CD4-positive, alpha-beta T cell (primary cell): ENCODE results near the gene GJE1. TPM values are rescaled to one million over a fixed set of nuclear protein-coding genes. Genes with fewer than 3 reads are reported as not detected.
"Not testable (repeated sequence)": the region's sequence is repeated elsewhere in the genome, so short reads cannot be mapped to it uniquely, and the experiment has no call there.

Experiments
- ATAC-seq: fragments of 200-7000 bp; cut with Tn5 transposase; one replicate; pipeline ENCODE4 v1.10.0; 2022; ENCODE audit warnings: mild to moderate bottlenecking; ENCODE audit not compliant: poor library complexity
- CTCF ChIA-PET: fragments of 350-600 bp; sonication (Branson Sonifier 250); formaldehyde crosslinking; loops from one replicate; lab custom pipeline; 2021; ENCODE audit warnings: antibody characterized with exemption, inconsistent platforms; lab: Charles Lee
- POLR2A ChIA-PET: fragments of 350-600 bp; sonication (Branson Sonifier 250); formaldehyde crosslinking; loops from one replicate; lab custom pipeline; 2021; ENCODE audit warnings: antibody characterized with exemption, inconsistent platforms; lab: Charles Lee
- DNase-seq, 14 experiments: peaks; one replicate each; pipeline ENCODE4 v3.0.0-alpha.2; 2013 to 2020; ENCODE audit warnings: mixed read lengths in 2 of 14
- H3K27ac ChIP-seq, 2 donors: one replicate each; pipeline versions ENCODE4 v1.5.1 to v1.7.0; 2013; ENCODE audit warnings: low read length in 2 of 2, low read depth in 1 of 2, mild to moderate bottlenecking in 1 of 2
- H3K27me3 ChIP-seq, 2 experiments: 1 replicate in 1 of 2; 2 replicates in 1 of 2; pipeline versions ENCODE4 v1.6.1 to v1.7.0; 2013; ENCODE audit warnings: low read length in 2 of 2, control low read depth in 1 of 2, mild to moderate bottlenecking in 1 of 2, moderate library complexity in 1 of 2; ENCODE audit not compliant: insufficient read depth in 2 of 2, control insufficient read depth in 1 of 2
- H3K36me3 ChIP-seq: one replicate; pipeline ENCODE4 v1.6.1; 2013; ENCODE audit warnings: low read length, control low read depth; ENCODE audit not compliant: insufficient read depth
- H3K4me1 ChIP-seq: one replicate; pipeline ENCODE4 v1.6.1; 2013; ENCODE audit warnings: low read length, control low read depth; ENCODE audit not compliant: insufficient read depth
- H3K4me3 ChIP-seq: one replicate; pipeline ENCODE4 v1.5.1; 2013; ENCODE audit warnings: mild to moderate bottlenecking, low read length, moderate library complexity
- H3K9me3 ChIP-seq, 2 experiments: 1 replicate in 1 of 2; 2 replicates in 1 of 2; pipeline versions ENCODE4 v1.6.1 to v1.7.0; 2013; ENCODE audit warnings: low read length in 2 of 2, mild to moderate bottlenecking in 2 of 2, control low read depth in 1 of 2, moderate library complexity in 1 of 2; ENCODE audit not compliant: control insufficient read depth in 1 of 2, insufficient read depth in 1 of 2
- H3K27ac Mint-ChIP-seq: one replicate; pipeline ENCODE4 v1.8.0; 2020; ENCODE audit warnings: mixed read lengths
- H3K27me3 Mint-ChIP-seq: one replicate; pipeline ENCODE4 v1.8.0; 2021; ENCODE audit warnings: mixed read lengths
- H3K36me3 Mint-ChIP-seq: one replicate; pipeline ENCODE4 v1.8.0; 2021; ENCODE audit warnings: low read depth, mixed read lengths
- H3K4me1 Mint-ChIP-seq: one replicate; pipeline ENCODE4 v1.8.0; 2021; ENCODE audit warnings: low read depth, mixed read lengths
- H3K4me3 Mint-ChIP-seq: one replicate; pipeline ENCODE4 v1.8.0; 2020; ENCODE audit warnings: mild to moderate bottlenecking, mixed read lengths
- H3K9me3 Mint-ChIP-seq: one replicate; pipeline ENCODE4 v1.8.0; 2020; ENCODE audit warnings: mixed read lengths
- intact Hi-C, 2 experiments: fragments of 100-400 bp; cut with DNase I in 1 of 2; cut with micrococcal nuclease in 1 of 2; formaldehyde crosslinking; loops; one replicate each; pipeline versions ENCODE4 v1.15.1 to v1.9.0; 2023 to 2025; cut with DNase I, micrococcal nuclease
- polyA plus RNA-seq, 2 donors: library from polyadenylated mRNA; unstranded; fragments of 120-200 nt; gene quantifications; one replicate each; pipeline ENCODE4 v1.2.1, GENCODE V29; 2013
- total RNA-seq, 174 experiments: library from RNA in 2 of 174; stranded (reverse) in 2 of 174; gene quantifications; one replicate each; pipeline ENCODE4 v1.2.3 and lab custom pipeline; 2021 to 2026
- TF ChIP-seq, protein P1 (sequence below): fragments of 200-600 bp; IDR thresholded peaks from one replicate; pipeline ENCODE4 v1.8.0; 2022; ENCODE audit warnings: antibody characterized with exemption, mild to moderate bottlenecking

Gene GJE1, protein sequence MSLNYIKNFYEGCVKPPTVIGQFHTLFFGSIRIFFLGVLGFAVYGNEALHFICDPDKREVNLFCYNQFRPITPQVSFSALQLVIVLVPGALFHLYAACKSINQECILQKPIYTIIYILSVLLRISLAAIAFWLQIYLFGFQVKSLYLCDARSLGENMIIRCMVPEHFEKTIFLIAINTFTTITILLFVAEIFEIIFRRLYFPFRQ
- total RNA-seq (not detected), total RNA-seq (lab: John Stamatoyannopoulos, UW) (0 to 0.15 (median 0) reads per million in 172 experiments)
- not detected for polyA plus RNA-seq (2013, experiment 1 of 2)
- polyA plus RNA-seq (2013, experiment 2 of 2), result not detected

DNA sequence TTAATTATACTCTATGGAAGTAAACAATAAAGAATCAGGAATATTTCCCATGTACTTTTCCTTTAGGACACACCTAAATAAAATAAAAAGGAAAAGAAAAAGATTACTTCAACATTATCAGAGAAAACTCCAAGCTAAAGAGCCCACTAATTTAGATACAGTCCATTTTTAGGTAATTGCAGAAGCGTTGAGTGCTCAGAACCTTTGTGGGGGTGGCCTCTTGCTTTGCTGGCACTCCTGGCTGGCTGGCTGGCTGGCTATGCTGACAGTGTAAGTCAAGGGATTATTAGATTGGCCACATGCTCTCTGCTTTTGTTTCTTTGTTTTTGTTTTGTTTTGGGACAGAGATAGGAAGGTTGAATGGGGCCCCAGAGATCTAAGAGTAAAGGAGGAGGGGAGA lies at the start of gene GJE1:
Gene GJE1 (plus strand): TSS at position 301 of the 400 bp plus-strand sequence. CDS start 234 bp downstream, outside the sequence.
- DNase-seq (no peak), ATAC-seq (no peak)
- Mint-ChIP-seq H3K4me3 (no peak within 1 kb of the TSS), H3K27ac (no peak within 1 kb of the TSS), H3K4me1 (no peaks in the 10 kb centered on the region), H3K9me3 (no peaks in the 10 kb centered on the region), H3K36me3 (no peaks in the 10 kb centered on the region), H3K27me3 (peaks cover 33% of the 10 kb centered on the region)
- ChIA-PET POLR2A (no interaction called here), CTCF (no interaction called here)
- no peaks in the 10 kb centered on the region for H3K36me3 ChIP-seq
- intact Hi-C loops, result no loop called here
- H3K27ac ChIP-seq, result no peak within 1 kb of the TSS
- H3K9me3 ChIP-seq, result no peaks in the 10 kb centered on the region
- TF ChIP-seq, protein P1, sequence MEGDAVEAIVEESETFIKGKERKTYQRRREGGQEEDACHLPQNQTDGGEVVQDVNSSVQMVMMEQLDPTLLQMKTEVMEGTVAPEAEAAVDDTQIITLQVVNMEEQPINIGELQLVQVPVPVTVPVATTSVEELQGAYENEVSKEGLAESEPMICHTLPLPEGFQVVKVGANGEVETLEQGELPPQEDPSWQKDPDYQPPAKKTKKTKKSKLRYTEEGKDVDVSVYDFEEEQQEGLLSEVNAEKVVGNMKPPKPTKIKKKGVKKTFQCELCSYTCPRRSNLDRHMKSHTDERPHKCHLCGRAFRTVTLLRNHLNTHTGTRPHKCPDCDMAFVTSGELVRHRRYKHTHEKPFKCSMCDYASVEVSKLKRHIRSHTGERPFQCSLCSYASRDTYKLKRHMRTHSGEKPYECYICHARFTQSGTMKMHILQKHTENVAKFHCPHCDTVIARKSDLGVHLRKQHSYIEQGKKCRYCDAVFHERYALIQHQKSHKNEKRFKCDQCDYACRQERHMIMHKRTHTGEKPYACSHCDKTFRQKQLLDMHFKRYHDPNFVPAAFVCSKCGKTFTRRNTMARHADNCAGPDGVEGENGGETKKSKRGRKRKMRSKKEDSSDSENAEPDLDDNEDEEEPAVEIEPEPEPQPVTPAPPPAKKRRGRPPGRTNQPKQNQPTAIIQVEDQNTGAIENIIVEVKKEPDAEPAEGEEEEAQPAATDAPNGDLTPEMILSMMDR, result no peak
- no peaks in the 10 kb centered on the region for H3K4me1 ChIP-seq
- no peak within 1 kb of the TSS for H3K4me3 ChIP-seq
- peaks cover 4 to 8% of the 10 kb centered on the region in 2 experiments for H3K27me3 ChIP-seq

DNA sequence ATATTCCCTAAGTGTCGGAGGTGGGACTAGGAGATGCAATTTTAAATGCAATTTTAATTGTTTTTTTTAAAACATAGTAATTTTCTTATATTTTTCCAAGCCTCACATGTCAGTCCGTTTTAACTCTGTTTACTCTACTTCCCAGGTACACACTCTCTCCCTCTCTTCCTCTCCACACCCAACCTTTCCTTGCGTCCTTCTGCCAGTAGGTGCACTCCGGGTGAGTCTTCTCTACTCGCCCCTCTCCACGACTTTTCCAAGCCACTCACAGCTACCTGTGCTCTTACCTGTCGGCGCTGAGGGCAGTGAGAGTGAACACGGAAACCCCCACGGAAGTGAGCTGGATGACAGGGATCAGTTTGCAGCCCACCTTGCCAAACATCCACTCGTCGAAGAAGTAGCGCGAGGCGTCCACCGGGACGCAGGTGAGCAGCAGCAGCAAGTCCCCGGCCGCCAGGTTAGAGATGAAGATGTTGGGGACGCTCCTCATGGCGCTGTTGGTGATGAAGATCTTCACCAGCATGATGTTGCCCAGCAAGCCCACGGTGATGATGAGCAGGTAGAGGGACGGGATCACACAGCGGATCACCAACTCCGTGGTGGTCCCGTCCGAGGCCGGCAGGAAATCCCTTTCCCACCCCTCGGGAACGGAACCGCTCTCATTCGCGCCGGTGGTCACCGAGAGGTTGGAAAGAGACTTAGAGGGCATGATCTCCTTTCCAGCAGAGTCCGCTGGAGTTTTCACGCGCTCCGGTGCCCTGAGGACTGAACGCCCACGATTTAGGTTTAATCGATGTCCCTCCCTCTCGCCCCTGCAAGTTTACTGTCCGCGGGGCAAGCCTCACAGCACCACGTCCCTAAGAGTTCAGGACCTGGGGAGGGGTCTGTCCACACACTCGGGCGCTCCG lies 44.5 kb upstream of the GJE1 start:
- H3K36me3 Mint-ChIP-seq, result no peaks in the 10 kb centered on the region
- no peak overlapping the region for H3K4me3 Mint-ChIP-seq
- ChIA-PET POLR2A (no interaction called here), CTCF (no interaction called here)
- peaks cover 56% of the 10 kb centered on the region for H3K27me3 Mint-ChIP-seq
- Histone ChIP-seq H3K4me3 (no peak overlapping the region), H3K27me3 (peaks cover 13 to 36% of the 10 kb centered on the region in 2 experiments), H3K36me3 (no peaks in the 10 kb centered on the region), H3K9me3 (peaks cover 0 to 11% of the 10 kb centered on the region in 2 experiments), H3K27ac (no peak overlapping the region), H3K4me1 (peaks cover 9% of the 10 kb centered on the region)
- intact Hi-C loops, result no loop called here
- no peak for ATAC-seq
- no peaks in the 10 kb centered on the region for H3K4me1 Mint-ChIP-seq
- no peaks in the 10 kb centered on the region for H3K9me3 Mint-ChIP-seq
- H3K27ac Mint-ChIP-seq, result no peak overlapping the region
- TF ChIP-seq, protein P1, result no peak
- no peak for DNase-seq

DNA sequence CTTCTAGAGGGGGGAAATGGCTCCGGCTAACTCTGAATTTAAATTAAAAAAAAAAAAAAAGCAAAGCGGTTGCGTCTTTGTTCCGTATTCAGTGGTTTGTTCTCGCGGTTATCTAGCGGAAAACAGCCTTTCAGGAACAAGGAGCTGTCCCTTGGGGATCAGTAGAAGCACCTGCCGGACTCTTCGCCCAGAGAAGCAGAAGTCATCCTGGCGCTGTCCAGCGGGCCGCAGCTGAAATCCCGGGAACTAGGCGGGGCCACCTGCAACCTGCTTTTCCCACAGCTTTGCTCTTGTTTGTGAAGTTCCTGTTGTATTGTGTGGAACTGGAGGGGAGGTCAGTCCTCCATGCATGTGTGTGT lies 43.9 kb upstream of the GJE1 start:
- intact Hi-C loops, result no loop called here
- ATAC-seq (no peak), DNase-seq (no peak)
- Mint-ChIP-seq H3K4me1 (no peaks in the 10 kb centered on the region), H3K27ac (no peak overlapping the region), H3K36me3 (no peaks in the 10 kb centered on the region), H3K4me3 (no peak overlapping the region), H3K9me3 (no peaks in the 10 kb centered on the region), H3K27me3 (peaks cover 52% of the 10 kb centered on the region)
- peaks cover 13 to 36% of the 10 kb centered on the region in 2 experiments for H3K27me3 ChIP-seq
- POLR2A ChIA-PET, result no interaction called here
- H3K4me1 ChIP-seq, result peaks cover 9% of the 10 kb centered on the region
- no peaks in the 10 kb centered on the region for H3K36me3 ChIP-seq
- TF ChIP-seq, protein P1, result no peak
- H3K4me3 ChIP-seq, result no peak overlapping the region
- H3K27ac ChIP-seq, result no peak overlapping the region
- H3K9me3 ChIP-seq, result peaks cover 0 to 11% of the 10 kb centered on the region in 2 experiments
- CTCF ChIA-PET, result no interaction called here

DNA sequence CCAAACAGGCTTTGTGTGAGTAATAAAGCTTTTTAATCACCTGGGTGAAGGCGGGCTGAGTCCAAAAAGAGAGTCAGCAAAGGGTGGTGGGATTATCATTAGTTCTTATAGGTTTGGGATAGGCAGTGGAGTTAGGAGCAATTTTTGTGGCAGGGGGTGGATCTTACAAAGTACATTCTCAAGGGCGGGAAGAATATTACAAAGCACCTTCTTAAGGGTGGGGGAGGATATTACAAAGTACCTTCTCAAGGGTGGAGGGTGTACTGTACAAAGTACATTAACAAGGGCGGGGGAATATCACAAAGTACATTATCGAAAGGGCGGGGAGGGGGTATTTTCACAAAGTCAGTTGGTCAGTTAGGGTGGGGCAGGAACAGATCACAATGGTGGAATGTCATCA lies 27.9 kb upstream of the GJE1 start:
- H3K27me3 Mint-ChIP-seq, H3K9me3 ChIP-seq, H3K4me1 ChIP-seq, H3K4me1 Mint-ChIP-seq, H3K36me3 ChIP-seq, H3K4me3 ChIP-seq, DNase-seq, intact Hi-C loops, H3K27me3 ChIP-seq, ATAC-seq, POLR2A ChIA-PET, H3K4me3 Mint-ChIP-seq, H3K27ac Mint-ChIP-seq, H3K36me3 Mint-ChIP-seq, H3K27ac ChIP-seq, H3K9me3 Mint-ChIP-seq: not testable (repeated sequence)
- CTCF ChIA-PET, result interaction anchor here (0.7 kb wide), 1 partner anchor 15 kb away, joined by 3 read pairs; no protein-coding TSS in a partner anchor

DNA sequence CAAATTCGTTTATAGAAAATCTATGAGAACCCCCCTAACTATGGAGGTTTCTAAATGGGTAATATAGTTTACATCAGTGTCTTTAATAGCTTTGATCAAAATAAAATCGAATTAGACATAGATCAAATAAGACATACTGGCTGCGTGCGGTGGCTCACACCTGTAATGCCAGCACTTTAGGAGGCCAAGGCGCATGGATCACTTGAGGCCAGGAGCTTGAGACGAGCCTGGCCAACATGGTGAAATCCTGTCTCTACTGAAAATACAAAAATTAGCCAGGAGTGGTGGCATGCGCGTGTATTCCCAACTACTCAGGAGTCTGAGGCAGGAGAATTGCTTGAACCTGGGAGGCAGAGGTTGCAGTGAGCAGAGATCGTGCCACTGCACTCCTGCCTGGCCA lies 21.9 kb upstream of the GJE1 start:
- H3K27me3 ChIP-seq, H3K4me1 Mint-ChIP-seq, DNase-seq, H3K4me3 Mint-ChIP-seq, H3K9me3 ChIP-seq, H3K27ac ChIP-seq, POLR2A ChIA-PET, H3K9me3 Mint-ChIP-seq, intact Hi-C loops, H3K27me3 Mint-ChIP-seq, ATAC-seq, H3K27ac Mint-ChIP-seq, H3K4me3 ChIP-seq, CTCF ChIA-PET, H3K4me1 ChIP-seq, H3K36me3 Mint-ChIP-seq, H3K36me3 ChIP-seq: not testable (repeated sequence)
